RWPE1 (cell line): ENCODE measurements around the gene NT5E.
"Not testable (repeated sequence)": the region's sequence is repeated elsewhere in the genome, so short reads cannot be mapped to it uniquely, and the experiment has no call there.

Experiments used
- CTCF ChIA-PET: fragments of 350-600 bp; sonication (Branson Sonifier 250); formaldehyde crosslinking; extraction: SDS; loops from one replicate; lab custom pipeline; 2021; lab: Yijun Ruan, JAX
- POLR2A ChIA-PET: fragments of 400-600 bp; formaldehyde crosslinking; extraction: SDS; loops from one replicate; lab custom pipeline; 2020; ENCODE audit warnings: antibody characterized with exemption; ENCODE audit not compliant: low non-redundant PET; lab: Yijun Ruan, JAX
- DNase-seq: peaks from one replicate; pipeline ENCODE4 v3.0.0; 2012; ENCODE audit warnings: low spot score
- H3K27ac ChIP-seq: fragments of 450-650 bp; 2 replicates; pipeline ENCODE4 v1.5.1; 2017
- TF ChIP-seq, protein P1 (sequence below): fragments of 450-650 bp; conservative IDR thresholded peaks from 2 replicates; pipeline ENCODE4 v1.5.1; 2017; ENCODE audit warnings: low read depth, mild to moderate bottlenecking

NT5E gene

DNA sequence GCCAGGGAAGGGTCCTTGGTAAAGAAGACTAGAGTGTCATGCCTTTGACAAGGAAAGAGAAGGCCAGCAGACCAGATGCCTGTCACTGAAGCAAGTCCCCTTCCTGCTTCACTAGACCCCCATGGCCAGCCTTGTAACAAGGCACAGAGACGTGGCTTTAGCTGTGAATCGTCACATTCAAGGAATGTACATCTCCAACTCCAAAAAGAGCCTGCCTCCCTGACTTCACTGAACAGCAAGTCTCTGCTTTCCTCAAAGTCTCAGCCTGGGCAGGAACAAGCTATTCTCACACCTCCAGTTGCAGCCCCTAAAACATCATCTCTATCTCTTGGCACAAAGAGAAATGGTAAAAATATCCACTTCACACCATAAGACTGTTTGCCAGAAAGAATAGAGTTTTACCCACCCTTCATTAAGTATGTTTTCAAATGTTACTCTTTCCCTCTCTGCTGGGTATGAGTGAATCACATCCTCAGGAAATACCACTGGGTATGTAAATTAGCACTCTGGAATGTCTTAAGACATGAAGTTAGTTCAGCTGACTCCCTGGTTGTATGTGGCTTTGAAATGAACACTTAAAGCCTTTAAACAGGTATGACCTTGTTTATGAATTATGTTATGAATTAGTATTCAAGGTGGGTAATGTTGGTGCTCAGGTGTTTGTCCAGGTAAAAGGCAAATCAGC is 46.4 kb upstream of the NT5E start:
- POLR2A ChIA-PET: no interaction called here
- CTCF ChIA-PET: interaction anchor here (0.7 kb wide), 1 partner anchor 79 kb away, joined by 3 read pairs; no protein-coding TSS in a partner anchor
- peak overlapping the region; percentile 95 for H3K27ac ChIP-seq
- peak; percentile 87 for DNase-seq
- TF ChIP-seq, protein P1, sequence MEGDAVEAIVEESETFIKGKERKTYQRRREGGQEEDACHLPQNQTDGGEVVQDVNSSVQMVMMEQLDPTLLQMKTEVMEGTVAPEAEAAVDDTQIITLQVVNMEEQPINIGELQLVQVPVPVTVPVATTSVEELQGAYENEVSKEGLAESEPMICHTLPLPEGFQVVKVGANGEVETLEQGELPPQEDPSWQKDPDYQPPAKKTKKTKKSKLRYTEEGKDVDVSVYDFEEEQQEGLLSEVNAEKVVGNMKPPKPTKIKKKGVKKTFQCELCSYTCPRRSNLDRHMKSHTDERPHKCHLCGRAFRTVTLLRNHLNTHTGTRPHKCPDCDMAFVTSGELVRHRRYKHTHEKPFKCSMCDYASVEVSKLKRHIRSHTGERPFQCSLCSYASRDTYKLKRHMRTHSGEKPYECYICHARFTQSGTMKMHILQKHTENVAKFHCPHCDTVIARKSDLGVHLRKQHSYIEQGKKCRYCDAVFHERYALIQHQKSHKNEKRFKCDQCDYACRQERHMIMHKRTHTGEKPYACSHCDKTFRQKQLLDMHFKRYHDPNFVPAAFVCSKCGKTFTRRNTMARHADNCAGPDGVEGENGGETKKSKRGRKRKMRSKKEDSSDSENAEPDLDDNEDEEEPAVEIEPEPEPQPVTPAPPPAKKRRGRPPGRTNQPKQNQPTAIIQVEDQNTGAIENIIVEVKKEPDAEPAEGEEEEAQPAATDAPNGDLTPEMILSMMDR: no peak

DNA sequence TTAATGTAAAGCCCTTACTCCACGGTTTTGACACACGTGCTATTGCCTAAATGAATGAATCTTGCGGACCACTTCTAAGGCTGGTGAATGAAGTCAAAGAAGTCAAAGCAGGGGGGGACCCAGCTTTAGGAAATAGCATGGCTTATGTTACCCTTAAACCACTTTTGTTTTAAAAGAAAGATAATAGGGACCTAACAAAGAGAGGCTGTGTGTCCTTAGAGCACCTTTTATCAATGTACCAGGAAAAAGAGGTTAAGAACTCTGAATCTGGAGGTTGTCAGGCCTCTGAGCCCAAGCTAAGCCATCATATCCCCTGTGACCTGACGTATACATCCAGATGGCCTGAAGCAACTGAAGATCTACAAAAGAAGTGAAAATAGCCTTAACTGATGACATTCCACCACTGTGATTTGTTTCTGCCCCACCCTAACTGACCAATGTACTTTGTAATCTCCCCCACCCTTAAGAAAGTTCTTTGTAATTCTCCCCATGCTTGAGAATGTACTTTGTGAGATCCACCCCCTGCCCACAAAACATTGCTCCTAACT is 45.8 kb upstream of the NT5E start:
- peak overlapping the region; percentile 95 for H3K27ac ChIP-seq
- POLR2A ChIA-PET: not testable (repeated sequence)
- DNase-seq: peak; percentile 5
- CTCF ChIA-PET: interaction anchor here (0.7 kb wide), 1 partner anchor 153 kb away, joined by 3 read pairs; no protein-coding TSS in a partner anchor

DNA sequence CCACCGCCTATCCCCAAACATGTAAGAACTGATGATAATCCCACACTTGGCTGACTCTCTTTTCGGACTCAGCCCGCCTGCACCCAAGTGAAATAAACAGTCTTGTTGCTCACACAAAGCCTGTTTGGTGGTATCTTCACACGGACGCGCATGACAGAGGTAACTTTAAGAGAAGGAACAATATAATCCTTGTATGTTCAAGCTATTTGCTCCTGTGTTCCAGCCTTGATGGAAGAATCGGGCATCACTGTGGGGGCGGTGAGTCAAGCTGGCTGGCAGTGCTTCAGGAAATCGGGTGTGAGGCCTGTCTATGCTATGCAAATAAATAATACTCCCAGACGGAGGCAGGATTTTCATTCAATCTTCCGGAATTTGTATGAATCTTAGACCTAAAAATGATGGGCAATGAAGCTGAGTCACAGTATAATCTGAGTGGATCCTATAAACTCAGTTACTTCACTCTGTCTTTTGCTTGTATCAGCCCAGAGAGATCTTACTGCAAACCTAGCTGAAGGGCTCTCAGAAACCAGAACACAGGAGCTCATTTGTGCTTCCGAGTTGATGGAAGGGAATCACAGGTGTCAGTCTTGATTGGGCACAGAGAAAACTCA is 45.2 kb upstream of the NT5E start:
- ChIA-PET POLR2A (interaction anchor here (1.2 kb wide), 1 partner anchor 45 kb away, joined by 5 read pairs; the partner anchor contains the start of gene NT5E), CTCF (interaction anchor here (0.7 to 0.9 kb wide), 3 partner anchors 45 to 154 kb away, joined by 3 to 4 read pairs (median 3); partner anchors contain the start of gene NT5E)
- TF ChIP-seq, protein P1: no peak
- peak; percentile 91 for DNase-seq
- H3K27ac ChIP-seq: peak overlapping the region; percentile 95

DNA sequence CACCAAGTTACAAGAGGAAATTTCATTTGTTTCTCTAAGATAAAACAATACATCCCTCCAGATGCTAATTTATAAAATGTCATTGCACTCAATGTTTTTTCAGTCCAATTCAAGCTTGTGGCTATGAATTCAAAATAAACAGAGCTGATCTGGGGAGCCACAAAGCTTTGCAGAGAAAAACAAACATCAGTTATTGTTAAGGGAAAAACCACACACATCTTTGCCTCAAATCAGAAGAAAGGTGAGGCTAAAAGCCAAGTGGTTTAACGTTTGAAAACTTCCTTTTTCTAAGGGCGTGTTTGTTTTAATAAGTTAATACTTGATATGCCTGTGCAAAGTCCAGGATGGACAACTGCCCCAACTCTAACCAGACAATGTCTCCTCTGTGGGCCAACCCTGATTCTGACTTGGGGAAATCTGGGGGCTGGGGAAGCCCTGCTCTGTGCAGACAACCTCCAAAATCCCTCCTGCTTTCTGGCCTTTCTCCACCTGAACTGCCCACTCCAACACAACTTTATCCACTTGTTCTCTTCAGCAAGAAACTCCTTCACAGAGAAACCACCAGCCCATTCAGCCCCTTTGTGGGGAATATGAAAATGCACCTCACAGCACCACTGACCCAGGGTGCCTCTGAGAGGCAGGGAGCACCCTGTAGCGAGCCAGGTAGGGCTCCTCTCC is 44.6 kb upstream of the NT5E start:
- TF ChIP-seq, protein P1: no peak
- CTCF ChIA-PET: interaction anchor here (0.9 kb wide), 2 partner anchors 45 to 77 kb away, joined by 3 to 4 read pairs; partner anchors contain the start of gene NT5E
- DNase-seq: no peak
- H3K27ac ChIP-seq: peak overlapping the region; percentile 95
- POLR2A ChIA-PET: interaction anchor here (1.2 kb wide), 1 partner anchor 45 kb away, joined by 5 read pairs; the partner anchor contains the start of gene NT5E

DNA sequence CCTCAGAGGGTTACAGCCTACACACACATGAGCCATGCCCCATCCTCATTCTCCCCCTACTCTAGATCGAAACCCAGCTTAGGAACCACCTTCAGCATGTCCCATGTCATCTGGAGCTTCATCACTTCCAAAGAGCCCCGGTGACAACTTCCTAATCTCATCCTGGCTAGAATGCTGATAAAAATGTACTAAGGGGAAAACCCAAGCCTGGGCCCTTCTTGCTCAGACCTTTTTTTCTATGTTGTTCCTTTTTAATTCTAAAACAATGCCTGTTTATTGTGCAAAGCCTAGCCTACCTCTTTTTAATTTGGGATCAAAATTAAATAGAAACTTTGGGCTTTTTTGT is 44.1 kb upstream of the NT5E start:
- TF ChIP-seq, protein P1: no peak
- POLR2A ChIA-PET: no interaction called here

DNA sequence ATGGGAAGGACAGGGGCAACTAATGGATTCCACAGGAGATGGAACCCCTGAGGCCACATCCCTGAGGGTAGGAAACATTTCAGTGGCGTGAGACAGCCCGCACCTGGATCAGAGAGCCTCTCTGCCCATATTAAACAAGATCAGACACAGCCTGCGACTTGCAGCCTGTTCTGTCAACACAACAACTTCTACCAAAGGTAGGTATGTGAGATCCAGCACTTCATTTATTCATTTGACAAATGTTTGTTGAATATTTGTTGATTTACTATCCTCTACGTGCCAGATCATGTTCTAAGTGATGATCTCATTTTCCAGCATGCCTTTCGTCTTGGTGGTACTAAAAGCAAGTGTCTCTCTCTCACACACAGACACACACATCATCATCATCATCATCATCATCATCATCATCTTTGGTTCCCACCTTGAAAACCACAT is 43.2 kb upstream of the NT5E start:
- CTCF ChIA-PET: no interaction called here
- TF ChIP-seq, protein P1: no peak
- POLR2A ChIA-PET: no interaction called here

More for the DNA sequence above, 44.1 kb upstream of the NT5E start:
- no peak for DNase-seq
- CTCF ChIA-PET: no interaction called here
- peak overlapping the region; percentile 95 for H3K27ac ChIP-seq

More for the DNA sequence above, 43.2 kb upstream of the NT5E start:
- peak; percentile 50 for DNase-seq
- H3K27ac ChIP-seq: peak overlapping the region; percentile 65
